HG02610 (cell line): ENCODE results near the gene RTN3.
"Not testable (repeated sequence)": the region's sequence is repeated elsewhere in the genome, so short reads cannot be mapped to it uniquely, and the experiment has no call there.

Experiments
- ATAC-seq: cut with Tn5 transposase; IDR thresholded peaks from one replicate; pipeline ENCODE4 v1.9.1; 2021; ENCODE audit warnings: mild to moderate bottlenecking, moderate library complexity; ENCODE audit not compliant: unreplicated experiment

Gene RTN3, protein sequence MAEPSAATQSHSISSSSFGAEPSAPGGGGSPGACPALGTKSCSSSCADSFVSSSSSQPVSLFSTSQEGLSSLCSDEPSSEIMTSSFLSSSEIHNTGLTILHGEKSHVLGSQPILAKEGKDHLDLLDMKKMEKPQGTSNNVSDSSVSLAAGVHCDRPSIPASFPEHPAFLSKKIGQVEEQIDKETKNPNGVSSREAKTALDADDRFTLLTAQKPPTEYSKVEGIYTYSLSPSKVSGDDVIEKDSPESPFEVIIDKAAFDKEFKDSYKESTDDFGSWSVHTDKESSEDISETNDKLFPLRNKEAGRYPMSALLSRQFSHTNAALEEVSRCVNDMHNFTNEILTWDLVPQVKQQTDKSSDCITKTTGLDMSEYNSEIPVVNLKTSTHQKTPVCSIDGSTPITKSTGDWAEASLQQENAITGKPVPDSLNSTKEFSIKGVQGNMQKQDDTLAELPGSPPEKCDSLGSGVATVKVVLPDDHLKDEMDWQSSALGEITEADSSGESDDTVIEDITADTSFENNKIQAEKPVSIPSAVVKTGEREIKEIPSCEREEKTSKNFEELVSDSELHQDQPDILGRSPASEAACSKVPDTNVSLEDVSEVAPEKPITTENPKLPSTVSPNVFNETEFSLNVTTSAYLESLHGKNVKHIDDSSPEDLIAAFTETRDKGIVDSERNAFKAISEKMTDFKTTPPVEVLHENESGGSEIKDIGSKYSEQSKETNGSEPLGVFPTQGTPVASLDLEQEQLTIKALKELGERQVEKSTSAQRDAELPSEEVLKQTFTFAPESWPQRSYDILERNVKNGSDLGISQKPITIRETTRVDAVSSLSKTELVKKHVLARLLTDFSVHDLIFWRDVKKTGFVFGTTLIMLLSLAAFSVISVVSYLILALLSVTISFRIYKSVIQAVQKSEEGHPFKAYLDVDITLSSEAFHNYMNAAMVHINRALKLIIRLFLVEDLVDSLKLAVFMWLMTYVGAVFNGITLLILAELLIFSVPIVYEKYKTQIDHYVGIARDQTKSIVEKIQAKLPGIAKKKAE

DNA sequence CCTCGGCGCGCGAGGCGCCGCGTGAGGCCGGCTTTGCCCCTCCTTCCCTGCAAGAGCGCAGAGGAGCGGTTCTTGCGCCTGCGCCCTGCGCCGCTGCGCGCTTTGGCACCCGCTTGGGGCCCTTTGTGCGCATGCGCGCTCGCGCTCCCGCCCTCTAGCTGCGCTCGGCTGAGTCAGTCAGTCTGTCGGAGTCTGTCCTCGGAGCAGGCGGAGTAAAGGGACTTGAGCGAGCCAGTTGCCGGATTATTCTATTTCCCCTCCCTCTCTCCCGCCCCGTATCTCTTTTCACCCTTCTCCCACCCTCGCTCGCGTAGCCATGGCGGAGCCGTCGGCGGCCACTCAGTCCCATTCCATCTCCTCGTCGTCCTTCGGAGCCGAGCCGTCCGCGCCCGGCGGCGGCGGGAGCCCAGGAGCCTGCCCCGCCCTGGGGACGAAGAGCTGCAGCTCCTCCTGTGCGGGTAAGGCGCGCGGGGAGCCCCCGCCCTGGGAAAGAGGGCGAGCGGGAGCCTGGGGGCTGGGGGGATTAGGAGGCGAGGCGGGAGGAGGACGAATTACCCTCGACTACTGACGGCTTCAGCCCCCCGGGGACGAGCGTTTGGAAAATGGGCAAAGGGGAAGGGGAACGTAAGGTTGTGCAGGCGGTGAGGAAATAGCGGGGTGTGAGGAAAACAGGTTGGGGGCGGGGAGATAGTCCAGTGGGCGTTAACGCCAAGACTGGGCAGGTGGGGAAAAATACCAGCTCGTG is at the start of gene RTN3:
Gene RTN3, plus strand, starts transcription at position 180 of the 745 bp plus-strand sequence. Its CDS starts 137 bp downstream, at position 317.
- peak; percentile 86 for ATAC-seq

DNA sequence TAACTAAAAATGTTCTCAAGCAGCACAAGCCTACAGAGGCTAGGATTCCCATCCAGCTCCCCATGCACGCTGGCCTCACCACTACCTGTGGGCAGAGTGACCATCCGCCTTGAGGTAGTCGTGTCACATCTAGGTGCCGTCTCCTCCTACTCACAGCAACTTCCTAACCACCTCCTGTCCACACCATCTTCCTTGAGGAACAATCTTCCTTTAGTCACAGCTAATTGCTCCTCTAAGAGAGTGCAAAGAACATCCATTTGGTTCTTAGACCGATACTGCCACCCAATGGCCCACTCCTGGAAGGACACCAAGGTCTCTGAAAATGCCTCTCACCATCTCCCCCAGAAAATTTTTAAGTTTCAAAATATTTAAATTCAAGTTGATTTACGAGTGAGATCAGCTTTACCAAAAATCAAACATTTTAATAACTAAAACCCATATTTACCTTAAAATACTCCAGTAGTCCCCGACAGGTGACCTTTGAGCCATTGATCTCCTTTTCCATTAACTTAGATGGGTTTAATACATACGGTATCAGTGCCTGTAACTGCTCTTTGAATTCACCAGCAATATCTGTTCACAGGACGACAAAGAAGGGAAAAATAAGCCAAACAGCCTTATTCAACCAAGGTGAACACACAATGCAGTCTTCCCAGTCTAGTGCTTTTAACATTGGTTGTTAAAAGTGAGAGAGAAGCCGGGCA is 45.4 kb upstream of the RTN3 start:
- no peak for ATAC-seq

DNA sequence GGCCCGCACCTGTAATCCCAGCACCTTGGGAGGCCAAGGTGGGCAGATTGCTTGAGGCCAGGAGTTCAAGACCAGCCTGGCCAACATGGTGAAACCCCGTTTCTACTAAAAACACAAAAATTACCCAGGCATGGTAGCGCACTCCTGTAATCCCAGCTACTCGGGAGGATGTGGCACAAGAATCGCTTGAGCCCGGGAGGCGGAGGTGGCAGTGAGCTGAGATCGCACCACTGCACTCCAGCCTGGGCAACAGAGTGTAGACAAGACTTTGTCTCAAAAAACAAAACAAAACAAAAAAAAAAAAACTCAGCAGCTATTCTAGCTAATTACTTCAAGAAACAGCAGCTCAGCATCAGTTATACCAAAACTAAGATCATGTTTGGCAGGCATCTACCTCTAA is 42.9 kb upstream of the RTN3 start:
- ATAC-seq = not testable (repeated sequence)

DNA sequence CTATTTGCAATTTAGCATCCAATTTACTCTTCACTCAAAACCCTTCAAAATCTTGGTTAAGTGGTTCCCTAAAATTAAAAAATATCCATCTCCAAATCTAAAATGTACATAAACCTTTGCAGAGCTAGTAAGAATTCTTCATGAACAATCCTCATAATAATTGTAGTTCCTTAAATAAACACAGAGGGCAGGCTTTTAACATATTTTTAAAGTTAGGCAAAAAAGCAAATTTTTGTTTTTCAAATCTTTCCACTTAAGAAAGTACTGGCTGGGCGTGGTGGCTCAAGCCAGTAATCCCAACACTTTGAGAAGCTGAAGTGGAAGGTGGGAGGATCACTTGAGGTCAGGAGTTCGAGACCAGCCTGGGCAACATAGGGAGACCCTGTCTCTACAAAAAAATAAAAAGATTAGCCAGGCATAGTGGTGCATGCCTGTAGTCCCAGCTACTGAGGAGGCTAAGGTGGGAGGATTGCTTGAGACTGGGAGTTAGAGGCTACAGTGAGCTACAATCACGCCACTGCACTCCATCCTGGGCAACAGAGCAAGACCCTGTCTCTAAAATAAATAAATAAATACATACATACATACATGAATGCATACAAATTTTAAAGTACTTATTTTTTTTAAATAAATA is 42.0 kb upstream of the RTN3 start:
- no peak for ATAC-seq

DNA sequence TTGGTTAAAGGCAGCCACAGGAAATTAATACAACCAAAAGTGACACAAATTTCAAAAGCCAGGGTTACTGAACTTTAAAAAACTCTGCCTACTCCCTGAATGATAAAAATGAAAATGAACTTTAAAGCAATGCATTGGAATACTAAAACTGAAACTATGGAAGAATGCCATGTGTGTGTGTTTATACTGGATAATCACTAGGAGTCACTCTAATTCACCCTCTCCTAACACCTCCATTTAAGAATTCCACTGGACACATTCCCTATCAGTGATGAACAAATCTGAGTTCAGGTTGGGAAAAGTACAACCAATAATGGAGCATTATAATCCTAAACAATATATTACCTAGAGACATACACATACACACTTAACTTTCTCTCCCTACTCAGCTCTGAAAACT is 39.6 kb upstream of the RTN3 start:
- no peak for ATAC-seq

DNA sequence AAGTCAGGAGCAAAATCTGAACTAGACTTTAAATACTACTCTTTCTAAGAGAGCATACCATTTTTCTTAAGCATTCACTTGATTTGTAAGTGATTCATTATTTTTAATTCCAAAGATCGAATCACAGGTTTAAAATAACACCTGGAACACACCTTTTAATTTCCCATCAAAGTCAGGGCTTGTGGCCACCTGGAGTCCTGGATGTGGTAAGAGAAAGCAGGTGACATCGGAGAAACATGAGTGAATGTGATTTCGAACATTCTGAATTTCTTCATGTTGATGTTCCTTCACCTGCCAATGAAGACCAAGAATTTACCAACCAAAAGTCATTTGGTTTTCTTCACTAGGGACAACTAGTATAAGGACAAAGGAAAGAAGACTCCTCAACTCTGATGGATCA is 38.1 kb upstream of the RTN3 start:
- ATAC-seq = no peak

DNA sequence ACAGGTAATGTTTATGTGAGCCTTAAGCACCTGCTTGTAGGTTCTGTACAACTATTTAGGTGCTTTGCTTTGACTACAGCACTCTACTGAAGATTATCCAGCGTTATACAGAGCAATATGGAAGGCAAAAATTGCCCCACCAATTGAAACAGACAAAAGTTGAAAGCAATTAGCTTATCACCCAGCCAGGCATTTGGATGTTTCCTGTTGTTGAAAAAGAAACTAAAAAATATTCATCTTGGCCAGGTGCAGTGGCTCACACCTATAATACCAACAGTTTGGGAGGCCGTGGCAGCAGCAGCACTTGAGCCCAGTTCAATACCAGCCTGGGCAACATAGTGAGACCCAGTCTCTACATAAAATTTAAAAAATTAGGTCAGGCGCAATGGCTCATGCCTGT is 28.6 kb upstream of the RTN3 start:
- ATAC-seq = no peak

DNA sequence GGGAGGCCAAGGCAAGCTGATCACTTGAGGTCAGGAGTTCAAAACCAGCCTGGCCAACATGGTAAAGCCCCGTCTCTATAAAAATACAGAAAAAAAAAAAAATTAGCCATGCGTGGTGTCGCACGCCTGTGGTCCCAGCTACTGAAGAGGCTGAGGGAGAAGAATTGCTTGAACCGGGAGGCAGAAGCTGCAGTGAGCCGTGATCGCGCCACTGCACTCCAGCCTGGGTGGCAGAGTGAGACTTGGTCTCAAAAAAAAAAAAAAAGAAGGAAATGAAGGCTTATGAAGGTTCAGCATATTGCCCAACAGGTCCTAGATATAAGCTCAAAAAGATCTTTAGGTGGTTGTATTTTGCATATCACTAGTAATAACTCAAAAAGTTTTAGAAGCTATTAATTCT is 20.3 kb upstream of the RTN3 start:
- no peak for ATAC-seq

DNA sequence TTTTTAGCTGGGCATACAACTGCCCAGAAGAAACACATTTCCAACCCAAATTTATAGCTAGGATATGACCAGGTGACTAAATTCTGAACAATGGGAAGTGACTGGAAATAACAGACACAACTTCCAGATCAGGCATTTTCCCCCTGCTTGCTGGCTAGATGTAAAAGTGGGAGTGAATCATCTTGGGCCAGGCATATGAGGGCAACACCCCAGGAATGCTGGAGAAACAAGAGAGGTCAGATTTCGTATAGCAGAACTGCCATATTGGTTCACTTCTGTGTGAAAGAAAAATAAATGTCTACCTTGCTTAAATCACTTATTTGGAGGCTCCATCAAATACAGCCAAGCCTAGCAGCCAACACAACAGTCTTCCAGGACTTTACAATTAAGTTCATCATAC is 17.5 kb upstream of the RTN3 start:
- no peak for ATAC-seq

DNA sequence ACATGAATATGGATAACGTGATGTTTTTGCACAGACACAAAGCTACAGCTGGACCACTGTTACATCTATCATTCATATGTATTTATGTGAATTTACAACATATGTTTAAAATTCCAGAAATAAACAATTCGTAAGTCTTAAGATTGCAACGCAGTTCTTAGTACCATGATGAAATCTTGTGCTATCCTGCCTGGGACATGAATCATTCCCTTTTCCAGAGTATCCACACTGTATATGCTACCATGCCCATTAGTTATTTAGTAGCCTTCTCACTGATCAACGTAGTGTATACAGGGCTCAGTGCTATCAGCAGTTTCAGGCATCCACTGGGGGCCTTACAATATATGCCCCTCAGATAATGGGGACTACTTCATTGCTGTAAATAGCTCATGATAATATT is 14.4 kb upstream of the RTN3 start:
- ATAC-seq = no peak

DNA sequence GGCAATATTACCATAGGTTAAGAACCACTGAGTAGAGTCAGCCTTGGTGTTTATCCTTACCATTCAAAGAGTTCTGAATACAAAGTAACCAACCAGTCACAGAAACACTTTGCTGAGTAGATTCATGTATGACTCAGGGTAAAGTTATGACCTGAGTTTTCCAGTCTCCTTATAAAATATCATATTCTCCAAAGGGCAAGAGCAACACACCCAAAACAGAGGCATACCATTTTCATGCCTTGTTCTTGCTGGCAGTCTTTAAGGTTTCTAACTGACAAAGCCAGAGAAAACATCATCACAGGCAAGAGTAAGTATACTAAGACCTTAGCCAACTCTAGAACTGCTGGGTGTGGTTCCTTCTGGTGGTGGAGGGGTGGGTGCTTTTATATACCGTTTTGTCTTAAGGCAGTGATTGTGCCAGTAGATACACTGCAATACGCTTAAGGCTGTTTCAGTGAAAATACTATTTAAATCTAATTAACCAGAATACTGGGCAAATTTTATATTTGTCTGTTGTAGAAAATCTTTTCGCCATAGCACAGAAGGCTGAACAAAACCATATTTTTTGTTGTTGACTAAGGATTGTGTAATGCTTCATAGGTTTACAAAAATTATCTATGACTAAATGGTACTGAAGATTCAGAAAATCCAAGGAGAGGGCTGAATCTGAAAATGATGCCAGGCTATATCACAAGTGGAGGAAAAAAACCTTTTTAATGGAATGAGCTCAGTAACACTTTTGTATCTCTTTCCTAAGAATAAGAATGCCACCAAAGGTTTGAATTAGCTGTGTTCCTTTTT is 13.1 kb upstream of the RTN3 start:
- no peak for ATAC-seq

DNA sequence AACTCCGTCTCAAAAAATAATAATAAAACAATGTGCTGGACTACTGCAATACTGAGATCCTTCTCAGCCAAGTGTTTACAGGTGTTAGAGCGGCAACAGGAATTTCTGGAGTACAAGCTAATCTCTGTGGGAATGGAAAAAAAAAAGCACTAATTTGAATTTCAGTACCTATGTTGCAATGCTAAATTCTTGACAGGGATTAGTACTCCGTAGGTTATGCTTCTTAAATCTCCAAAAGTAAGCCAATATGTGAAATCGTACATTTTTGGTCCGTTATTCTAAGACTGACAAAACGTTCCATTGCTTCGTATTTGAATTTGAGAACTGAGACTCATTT is 11.2 kb upstream of the RTN3 start:
- no peak for ATAC-seq

DNA sequence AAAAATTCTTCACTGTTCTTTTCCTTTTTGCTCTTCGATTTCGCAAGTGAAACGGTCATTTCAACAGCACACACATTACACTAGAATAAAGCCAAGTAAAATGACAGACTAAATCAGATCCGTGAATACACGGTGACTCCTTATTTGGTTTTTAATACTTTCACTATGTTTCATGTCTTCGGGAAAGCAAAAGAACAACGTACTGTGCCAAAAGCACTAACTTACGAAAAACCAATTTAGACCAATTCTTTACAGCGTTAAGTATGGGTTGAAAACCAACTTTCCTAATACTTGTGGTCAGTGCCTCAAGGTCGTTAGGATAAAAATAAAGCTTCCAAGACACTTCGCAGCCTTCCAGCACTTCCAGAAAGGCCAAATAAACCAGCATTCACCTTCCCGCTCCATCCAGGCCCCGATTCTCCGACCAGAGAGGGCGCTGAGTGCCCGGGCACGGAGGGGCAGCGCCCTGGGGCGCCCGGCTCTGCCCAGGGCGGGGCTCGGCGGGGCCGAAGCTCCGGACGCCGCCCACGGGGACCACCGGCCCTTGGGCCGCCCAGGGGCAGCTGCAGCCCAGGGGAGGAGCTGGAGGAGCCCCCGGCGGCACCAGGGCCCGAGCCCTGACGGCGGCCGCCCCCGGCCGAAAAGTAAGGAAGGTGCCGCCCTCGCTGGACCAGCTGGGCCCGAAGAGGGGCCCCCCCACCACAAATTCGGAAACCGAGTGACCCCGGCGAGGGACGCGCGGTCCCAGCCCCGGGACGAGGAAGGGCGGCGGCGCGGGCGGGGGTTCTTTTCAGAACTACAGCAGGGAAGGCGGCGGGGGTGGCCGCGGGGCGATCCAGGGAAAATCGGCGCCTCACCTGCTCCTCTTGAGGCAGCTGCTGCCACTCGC is 10.6 kb upstream of the RTN3 start:
- ATAC-seq = peak; percentile 16

DNA sequence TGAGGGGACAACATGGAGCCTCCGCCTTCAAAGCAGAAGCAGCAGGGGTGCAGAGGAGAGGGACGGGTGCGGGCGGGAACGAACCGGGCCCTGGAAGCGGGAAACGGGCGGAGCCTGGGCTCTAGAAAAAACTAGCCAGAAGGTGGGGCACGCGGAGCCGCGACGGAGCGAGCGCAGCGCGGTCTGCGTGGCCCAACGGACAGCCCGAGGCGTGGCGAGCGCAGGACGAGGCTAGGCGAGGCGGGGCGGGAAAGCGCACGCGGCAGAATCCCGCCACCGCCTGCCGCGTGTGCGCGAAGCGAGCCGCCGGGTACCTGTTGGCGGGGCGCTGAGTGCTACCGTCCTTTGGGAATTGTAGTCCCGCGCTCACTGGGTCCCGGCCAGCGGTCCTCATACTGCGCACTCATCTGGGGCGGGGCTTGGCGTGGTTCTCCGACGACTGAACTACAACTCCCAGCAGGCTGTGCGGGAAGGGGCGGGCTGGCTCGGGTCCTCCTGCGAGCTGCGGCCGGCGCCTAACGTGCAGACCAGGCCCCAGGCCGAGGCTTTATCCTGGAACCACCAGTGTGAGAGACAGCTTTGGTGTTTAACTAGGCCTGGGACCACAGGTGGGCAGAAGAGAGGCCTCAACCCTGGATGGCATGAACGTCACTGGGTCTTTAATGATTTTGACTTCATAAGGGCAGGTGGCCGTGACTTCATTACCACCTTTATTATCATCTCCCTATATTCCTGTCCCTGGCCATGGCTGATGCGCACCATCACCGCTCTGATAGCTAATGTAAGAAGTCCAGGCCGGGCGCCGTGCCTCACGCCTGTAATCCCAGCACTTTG is 9.8 kb upstream of the RTN3 start, which contains the start of gene ATL3:
Gene ATL3, minus strand, starts transcription at position 55 of the 834 bp plus-strand sequence. Its CDS starts 41 bp downstream, at position 14.
- ATAC-seq = peak; percentile 89

DNA sequence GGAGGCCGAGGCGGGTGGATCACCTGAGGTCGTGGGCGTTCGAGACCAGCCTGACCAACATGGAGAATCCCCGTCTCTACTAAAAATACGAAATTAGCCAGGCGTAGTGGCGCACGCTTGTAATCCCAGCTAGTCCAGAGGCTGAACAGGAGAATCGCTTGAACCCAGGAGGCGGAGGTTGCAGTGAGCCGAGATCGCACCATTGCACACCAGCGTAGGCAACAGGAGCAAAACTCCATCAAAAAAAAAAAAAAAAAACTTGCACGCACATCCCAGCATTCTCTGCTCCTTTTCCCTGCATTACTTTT is 9.2 kb upstream of the RTN3 start:
- ATAC-seq = no peak

DNA sequence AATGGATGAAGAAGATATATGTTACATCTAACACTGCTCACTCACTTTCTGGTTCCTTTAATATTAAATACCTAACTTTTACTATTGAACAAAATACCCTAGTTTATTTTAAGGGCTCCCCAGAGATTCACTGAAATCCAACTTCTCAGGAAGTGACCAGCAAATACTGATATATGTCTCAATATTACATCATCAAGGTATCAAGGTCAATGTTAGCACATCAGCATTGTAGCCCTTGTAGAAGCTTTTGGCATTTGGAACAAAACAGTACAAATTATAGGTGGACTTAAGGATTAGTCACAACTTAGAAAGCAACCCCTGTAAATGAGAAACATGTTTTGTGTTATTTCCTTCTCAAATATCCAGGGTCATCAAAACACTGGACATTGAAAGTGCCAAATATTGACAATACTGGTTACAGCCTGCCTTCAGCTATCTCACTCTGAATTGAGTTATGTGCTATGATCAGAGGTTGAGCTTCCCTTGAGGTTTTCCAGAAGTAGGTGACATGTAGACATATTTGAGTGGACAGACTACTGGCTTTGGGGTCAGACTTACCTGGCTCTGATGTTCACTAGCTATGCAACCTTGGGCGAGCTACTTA is 8.3 kb upstream of the RTN3 start:
- no peak for ATAC-seq

DNA sequence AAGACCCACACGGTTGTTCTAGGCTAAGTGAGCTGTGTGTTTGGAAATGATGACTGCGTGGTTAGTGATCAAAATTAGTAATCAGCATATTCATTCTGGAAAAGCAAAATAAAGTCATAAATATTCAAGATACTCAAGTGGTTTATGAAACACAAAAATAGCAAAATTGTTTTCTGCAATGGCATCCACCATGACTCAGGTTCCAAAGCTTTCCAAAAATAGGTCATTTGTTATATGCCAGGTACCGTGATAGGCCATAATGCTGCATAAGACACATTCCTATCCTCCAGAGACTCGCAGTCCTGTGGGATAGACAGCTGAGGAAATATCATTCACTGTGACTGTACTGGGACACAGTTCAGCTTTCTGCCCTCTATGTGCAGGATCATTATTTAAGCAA is 7.7 kb upstream of the RTN3 start:
- ATAC-seq = no peak
